GM10847 (cell line): ENCODE results near the gene KCTD12.

Experiments used
- POLR2A ChIP-seq: IDR thresholded peaks from 2 replicates; pipeline ENCODE4 v1.6.1; 2011; ENCODE audit not compliant: insufficient read length; ENCODE audit errors: extremely low read depth

KCTD12 gene

DNA sequence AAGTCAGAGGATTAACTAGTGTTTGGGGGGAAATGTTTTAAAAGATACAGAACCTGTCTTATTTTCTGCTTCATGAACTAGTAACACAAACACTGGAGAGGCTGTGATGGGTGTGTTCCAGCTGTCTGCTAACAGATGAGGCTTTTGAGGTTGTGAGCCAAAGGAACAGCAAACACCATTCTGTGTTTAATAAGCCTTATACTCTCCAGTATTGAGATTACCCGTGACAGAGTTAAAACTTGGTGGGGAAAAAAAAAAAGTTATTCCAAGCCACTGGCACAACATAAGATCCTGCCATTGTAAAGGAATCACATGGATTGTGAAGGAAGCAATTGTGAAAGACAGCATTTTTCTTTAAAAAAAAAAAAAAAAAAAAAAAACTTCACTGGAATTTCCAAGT lies 48.4 kb downstream of the KCTD12 start:
- no peak for TF ChIP-seq POLR2A

DNA sequence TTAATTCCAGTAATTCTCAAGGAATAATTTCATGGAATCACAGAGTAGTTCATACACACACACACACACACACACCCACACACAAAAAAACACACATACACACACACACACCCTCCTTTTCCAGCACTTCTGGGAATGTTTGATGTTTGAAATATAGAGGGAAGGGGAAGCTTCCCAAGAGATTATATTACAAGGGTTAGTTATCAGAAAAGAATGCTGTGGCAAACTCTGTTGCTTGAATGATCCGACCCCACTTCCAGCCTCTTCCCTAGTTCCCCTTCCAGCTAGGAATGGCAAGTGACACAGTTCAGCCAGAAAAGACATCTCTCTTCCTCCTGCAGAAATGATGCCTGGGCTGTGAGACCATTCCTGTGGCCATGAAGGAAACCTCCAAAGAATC lies 49.9 kb downstream of the KCTD12 start:
- no peak for TF ChIP-seq POLR2A

DNA sequence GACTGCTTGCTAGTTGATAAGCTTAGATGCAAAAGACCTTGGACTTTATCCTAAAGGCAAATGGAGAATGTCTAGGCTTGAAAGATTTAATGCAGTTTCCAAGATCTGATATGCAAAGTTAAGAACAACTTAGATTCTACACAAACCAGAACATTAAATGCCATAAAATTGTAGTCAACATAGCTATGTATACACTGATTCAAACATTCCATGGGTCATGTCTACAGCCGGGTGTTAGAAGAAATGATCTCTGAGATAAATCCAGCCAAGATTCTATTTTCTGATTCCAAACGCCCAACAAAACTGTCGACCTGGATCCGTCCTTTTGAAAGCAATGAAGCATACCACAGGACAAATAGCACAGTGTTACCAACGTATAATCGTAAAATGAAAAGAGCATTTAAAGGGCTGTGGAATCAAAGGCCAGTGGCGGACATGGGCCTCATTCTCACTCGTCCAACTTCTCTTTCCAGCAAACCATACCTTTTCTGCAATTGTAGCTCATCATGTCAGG lies 52.7 kb downstream of the KCTD12 start:
- no peak for TF ChIP-seq POLR2A

DNA sequence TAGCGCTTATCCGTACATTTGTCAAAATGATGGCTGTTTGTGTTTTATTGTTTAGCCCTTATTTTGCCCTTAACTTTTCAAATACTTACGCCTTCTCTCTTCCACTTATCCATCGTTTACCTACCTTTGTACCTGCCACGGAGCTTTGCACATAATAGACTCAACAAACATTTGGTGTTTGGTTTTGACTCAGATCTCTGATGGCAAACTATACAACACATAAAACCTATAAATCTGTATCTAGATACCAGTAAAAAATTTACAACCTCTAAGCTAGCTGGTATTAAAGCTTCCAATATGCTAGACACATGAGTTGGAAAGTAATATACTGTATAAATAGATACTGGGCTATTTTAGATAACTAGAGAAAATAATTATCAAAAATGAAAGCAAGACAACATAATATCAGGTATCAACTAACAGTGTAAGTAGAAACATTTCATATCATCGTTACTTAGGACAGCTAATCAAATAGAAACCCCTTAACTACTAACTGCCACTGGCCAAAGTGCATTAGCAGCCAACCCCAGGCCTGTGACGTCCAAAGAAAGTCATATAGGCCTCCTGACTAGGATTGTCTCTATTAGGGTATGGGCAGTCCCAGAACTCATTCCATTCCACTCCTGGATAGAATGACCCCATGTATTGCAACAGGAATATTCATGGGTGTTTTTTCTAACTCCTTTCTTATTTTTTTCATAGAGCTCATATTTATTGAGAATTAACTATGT lies 53.8 kb downstream of the KCTD12 start:
- TF ChIP-seq POLR2A: no peak

DNA sequence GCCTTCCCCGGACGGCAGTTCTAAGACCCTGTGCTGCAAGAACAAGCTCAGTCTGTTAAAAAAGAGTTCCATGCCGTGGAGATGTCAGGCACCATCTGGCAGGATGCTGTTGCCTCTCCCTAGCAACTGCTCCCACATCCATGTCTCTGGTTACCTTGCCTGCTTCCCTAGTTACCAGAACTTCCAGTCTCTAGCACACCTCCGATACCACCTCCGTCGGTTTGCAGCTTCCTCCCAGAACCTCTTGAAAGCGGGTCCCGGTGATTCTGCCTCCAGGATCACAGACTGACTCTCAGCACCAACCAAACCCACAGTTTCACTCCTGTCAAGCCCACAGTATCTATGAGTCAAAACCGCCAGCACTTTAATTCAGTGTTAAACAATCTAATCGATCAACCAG lies 55.4 kb downstream of the KCTD12 start:
- TF ChIP-seq POLR2A: no peak
